HG03521 (cell line): ENCODE measurements around the gene C3AR1.

Source experiments
- ATAC-seq: cut with Tn5 transposase; IDR thresholded peaks from one replicate; pipeline ENCODE4 v1.9.1; 2021; ENCODE audit warnings: mild to moderate bottlenecking, moderate library complexity; ENCODE audit not compliant: unreplicated experiment

The C3AR1 gene

GRCh38 chr12:8058506-8058905, 7.7 kb downstream of the C3AR1 start:
- ATAC-seq, result no peak

GRCh38 chr12:8057839-8058238, 8.3 kb downstream of the C3AR1 start:
- ATAC-seq, result no peak

- ATAC-seq, result no peak
Measured at GRCh38 chr12:8057306-8057705, 8.9 kb downstream of the C3AR1 start.

DNA sequence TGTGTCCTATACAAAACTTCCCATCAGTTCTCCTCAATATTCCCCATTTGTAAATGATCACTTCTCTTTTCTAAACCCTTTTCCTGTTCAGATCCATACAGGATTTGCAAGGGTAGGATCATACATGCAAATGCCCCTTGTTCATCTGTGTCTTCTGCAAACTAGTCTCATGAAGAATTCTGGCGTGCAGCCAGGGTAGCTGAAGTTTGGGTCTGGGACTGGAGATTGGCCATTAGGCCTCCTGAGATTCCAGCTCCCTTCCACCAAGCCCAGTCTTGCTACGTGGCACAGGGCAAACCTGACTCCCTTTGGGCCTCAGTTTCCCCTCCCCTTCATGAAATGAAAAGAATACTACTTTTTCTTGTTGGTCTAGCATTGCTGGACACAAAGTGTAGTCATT, 11.3 kb downstream of the C3AR1 start:
- no peak for ATAC-seq

GRCh38 chr12:8052679-8053078, 13.5 kb downstream of the C3AR1 start:
- ATAC-seq, result no peak

GRCh38 chr12:8050600-8051250, 15.4 kb downstream of the C3AR1 start:
- no peak for ATAC-seq

GRCh38 chr12:8048906-8049305, 17.3 kb downstream of the C3AR1 start:
- no peak for ATAC-seq

DNA sequence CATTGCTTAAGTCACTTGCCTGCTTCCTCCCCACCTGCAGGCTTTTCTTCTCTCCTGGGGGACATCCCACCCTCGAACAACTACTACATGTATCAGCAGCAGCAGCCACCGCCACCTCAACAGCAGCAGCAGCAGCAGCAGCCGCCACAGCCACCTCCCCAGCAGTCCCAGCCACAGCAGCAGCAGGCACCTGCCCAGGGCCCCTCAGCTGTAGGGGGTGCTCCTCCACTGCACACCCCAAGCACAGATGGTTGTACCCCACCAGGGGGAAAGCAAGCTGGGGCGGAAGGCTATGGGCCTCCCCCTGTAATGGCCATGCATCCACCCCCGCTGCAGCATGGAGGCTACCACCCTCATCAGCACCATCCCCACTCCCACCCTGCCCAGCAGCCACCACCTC, 18.3 kb downstream of the C3AR1 start:
- no peak for ATAC-seq

GRCh38 chr12:8045952-8046944, 19.9 kb downstream of the C3AR1 start:
- no peak for ATAC-seq

DNA sequence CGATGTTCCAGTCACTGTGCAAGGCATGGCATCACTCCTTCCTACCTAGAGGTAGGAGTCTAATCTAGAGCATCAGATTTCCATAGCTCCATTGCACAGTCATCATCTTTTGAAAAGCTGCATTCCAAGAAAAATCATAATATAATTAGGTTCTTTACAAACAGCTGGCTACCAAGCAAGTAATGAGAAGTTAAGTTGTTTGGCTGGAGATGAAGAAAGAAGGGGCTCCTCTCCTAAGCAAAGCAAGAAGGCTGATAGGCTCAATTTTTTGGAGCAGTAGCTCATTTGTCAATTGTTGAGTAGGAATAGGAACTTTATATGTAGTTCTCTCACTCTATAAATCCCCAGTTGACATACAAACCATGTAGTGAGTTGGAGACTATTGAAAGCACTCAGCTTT, 25.4 kb downstream of the C3AR1 start:
- no peak for ATAC-seq

DNA sequence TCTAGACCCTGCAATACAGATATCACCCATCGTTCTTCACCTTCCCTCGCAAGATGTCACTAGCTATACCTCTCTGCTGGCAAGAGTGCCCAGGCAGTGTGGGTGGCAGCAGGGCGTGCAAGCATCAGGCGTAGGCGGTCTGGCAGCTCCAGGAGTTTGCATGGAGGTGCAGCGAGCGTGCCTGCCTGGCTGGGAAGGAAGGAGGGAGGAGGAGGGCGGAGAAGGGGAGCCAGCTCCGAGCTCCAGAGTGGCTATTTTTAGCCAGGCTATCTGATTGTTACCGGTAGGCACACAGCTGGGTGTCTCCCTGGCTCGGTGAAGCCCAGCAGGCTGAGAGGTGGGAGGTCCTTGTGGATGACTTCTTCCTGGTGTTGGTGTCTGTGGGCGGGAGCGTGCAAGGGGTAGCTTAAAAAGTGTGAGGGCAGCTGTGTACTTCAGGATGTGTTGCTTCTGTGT, 27.5 kb downstream of the C3AR1 start:
- ATAC-seq, result no peak

GRCh38 chr12:8037947-8038346, 28.2 kb downstream of the C3AR1 start:
- no peak for ATAC-seq

DNA sequence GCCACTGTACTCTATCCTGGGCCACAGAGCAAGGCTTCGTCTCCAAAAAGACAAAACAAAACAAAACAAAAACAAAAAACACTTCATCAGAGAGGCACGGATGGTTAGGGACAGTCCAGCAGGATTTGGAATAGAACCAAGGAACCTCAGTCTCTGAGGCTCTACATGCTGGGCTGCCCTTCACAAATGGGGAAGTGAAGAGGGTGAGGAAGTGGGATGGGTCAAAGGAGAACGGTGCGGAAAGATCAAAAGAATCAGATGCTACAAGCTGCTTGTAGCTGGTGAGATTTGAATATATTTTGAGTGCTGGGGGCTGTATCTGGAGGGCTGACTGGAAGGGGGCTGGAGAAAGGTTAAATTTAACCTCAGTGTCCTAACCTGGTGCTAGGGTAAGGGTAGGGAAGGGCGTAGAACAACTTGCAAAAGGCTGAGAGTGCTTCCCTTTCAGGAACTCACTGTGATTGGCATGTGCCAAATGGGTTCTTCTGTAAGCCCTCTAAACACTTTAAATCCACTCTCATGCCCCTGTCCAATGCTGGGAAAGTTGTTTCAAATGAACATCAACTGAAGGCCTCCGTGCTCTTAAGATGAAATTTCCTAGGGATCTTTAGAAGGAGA, 29.0 kb downstream of the C3AR1 start:
- no peak for ATAC-seq

- no peak for ATAC-seq
Measured at GRCh38 chr12:8036346-8036745, 29.8 kb downstream of the C3AR1 start.

DNA sequence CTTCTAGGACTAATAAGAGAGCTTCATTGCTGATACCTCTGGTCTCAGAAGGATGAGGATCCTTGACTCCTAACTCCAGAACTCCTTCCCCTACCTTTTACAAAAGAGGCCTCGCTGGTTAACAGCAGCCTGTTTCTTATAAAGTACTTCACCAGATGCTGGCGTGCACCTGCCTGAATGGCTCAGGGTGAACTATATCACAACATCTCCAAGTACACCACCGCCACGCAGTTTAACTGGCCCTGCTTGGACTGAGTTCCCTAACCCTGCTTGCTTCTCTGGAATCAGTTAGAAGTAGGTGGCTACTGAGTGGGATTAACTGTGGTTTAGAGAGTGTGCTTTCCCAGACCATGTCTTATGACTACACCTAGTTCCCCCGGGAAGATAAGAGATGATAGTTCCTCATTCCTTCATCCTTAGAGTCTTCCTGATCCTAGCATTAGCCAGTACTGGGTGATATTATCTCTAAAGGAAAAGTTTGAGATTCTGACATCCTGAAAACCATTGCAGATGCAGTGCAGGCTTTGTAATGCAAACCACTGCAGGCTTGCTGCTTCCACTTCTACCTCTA, 30.6 kb downstream of the C3AR1 start:
- no peak for ATAC-seq

- no peak for ATAC-seq
Measured at GRCh38 chr12:8034802-8035201, 31.4 kb downstream of the C3AR1 start.

GRCh38 chr12:8033153-8034044, 32.8 kb downstream of the C3AR1 start:
- peak; percentile 14 for ATAC-seq

GRCh38 chr12:8032242-8033152, 33.7 kb downstream of the C3AR1 start, which contains the start of gene FOXJ2:
FOXJ2 (plus strand) TSS chr12:8032716; CDS start chr12:8039833, 7,117 bp downstream.
- ATAC-seq, result peak; percentile 66

DNA sequence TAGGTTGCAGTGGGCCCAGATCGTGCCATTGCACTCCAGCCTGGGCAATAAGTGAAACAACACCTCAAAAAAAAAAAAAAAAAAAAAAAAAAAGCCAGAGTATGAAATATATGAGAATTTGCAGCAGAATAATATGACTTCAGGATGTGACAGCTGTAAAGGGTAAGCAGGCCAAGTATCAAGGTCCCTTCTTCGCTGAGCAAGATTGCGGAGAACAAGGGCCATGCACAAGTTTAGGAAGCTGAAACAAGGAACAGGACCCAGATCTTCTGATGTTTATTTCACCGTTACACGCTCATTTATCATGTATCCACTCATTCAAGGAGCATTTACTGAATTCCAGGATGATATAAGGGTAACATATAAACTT, 34.3 kb downstream of the C3AR1 start:
- ATAC-seq, result no peak
